Amniotic epithelial cell (primary cell): ENCODE measurements around the gene LRR1.
"Not testable (repeated sequence)": the region's sequence is repeated elsewhere in the genome, so short reads cannot be mapped to it uniquely, and the experiment has no call there.

ENCODE experiments used
- DNase-seq: peaks from one replicate; pipeline ENCODE4 v3.0.0-alpha.2; 2010; ENCODE audit warnings: low read depth

LRR1 gene

DNA sequence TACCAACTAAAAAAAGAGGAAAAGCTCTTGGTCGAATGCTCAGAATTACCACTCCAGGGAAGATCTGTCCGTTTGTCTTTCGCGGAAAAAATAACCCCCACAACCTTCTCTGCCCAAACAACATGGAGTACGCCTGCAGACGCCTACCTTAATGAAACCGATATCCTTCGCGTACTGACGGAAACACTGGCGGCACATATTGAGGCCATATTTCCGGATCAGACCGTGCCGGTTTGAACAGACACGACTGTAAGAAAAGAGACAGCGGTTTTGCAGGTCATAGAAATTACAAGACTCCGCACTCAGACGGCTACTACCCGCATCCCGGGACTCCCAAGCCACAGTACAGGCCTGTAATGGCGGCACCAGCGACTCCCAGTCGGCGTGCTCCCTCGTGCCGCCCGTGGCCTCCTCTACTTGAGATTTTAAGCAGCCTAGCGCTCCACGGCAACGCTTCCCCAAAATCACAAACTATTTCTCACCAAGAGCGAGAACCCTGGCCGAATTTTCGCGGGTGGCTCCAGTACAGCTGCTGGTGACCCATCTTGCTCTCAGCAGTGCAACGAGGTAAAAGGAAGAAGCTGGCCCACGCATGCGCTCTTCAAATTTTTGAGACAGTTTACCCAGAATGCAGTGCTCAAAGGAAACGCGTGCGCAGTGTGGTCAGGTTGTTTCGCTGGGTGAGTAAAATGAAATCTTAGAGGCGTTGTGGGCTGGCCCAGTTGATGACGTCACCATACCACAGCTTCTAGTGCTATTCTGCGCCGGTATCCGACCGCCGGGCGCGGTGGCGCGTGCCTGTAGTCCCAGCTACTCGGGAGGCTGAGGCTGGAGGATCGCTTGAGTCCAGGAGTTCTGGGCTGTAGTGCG is 12.7 kb upstream of the LRR1 start, which contains the start of gene RPS29:
Gene RPS29 (minus strand): TSS at position 578 of the 870 bp plus-strand sequence. CDS start 34 bp downstream, at position 544.
- DNase-seq = peak; percentile 99

DNA sequence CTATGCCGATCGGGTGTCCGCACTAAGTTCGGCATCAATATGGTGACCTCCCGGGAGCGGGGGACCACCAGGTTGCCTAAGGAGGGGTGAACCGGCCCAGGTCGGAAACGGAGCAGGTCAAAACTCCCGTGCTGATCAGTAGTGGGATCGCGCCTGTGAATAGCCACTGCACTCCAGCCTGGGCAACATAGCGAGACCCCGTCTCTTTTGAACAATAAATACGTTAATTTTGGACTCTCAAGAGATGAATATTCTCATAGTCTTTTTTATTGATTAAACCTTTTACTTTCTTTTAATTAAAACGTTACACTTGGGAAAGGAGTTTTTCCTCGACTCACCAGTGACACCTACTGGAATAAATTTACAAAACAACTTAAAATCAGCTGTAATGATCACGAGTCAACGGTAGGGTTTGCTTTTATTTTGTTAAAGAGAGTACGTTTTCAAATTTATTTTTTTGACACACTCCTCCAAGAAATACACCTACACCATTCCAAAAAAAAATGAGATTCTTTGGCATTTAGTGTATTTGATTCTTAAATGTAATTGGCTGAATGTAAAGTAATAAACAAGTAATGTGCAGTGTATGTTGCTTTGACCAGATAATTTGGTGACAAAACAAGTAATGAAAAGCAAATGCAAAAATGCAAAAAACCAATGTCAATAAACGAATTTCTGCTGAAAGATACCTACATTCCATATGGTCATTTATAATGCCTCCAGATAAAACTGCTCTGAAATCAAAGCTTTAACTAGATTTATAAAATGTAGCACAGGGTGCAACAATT is 11.9 kb upstream of the LRR1 start:
- peak; percentile 71 for DNase-seq

DNA sequence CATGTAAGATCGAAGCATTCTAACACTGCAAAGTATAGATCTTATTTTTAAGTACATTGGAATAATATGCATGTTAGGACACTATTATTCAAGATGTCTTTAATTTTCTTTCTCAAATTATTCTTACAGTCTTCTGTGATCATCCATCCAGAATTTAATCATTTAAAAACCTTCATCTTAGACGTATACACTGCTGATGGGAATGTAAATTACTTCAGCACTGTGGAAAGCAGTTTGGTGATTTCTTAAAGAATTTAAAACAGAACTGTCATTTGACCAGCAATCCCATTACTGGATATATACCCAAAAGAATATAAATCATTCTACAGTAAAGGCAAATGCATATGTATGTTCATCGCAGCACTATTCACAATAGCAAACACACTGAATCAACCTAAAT is 9.4 kb upstream of the LRR1 start:
- DNase-seq = no peak

DNA sequence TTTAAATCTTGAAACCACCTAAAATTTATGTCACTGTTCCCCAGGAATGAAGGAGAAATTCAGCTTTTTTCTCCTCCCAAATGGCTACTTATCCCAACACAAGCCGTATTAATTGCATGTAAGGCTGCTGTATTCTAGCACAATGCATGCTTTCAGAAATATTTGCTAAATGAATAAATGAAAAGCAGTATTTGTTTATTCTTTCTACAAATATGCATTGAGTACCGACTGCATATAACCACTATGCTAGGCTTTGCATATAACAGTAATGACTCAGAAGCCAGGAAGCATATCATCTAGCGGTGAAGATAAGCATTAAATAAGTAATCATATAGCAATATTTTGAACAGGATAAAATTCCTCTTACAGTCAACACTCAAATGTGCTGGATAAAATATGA is 5.7 kb upstream of the LRR1 start:
- peak; percentile 77 for DNase-seq

DNA sequence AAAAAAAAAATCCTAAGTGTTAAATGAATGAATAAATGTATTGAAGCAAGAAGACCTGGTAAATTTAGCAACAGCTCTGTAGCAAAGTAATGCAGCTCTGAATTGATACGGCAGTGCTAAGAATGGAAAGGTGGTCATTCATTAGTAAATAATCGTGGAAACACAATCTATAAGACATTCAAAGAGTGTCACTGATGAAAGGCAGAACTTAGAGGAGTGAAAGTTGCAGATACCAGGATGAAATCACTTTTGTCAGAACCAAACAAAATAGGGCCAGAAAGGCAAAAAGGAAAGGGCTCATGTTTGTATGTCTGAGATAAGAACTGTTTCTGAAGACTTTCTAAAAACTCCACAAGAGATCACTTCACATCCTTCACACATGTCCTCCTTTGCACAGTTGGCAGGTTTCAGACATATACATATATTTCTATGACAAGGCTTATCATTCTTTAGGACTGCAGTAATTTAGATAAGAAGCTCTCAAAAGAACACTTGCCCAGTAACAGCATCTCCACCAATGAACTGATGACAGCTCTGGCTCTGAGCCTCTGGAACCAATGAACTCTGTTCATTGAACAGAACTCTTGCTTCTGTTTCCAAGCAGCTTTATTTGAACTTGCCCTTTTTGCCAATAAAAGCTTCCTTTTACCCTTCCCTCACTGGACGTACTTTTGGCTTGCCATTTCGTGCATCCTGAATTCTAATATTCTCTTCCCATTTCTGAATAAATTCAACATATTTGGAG is 4.2 kb upstream of the LRR1 start:
- DNase-seq = peak; percentile 93

DNA sequence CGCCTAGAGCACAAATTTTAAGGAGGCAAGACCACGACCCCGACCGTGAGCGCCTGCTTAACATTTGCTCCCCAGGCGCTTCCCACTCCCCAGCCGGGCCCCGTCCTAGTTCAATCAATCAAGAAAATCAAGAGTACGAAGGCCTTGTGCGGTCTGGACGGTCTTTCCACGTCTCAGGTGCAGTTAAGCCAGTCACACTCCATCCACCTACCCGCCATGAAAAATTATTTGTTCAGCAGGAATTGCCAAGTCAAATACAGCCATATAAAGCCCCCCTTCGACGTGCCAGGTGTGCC is 603 bp upstream of the LRR1 start:
- DNase-seq = no peak

DNA sequence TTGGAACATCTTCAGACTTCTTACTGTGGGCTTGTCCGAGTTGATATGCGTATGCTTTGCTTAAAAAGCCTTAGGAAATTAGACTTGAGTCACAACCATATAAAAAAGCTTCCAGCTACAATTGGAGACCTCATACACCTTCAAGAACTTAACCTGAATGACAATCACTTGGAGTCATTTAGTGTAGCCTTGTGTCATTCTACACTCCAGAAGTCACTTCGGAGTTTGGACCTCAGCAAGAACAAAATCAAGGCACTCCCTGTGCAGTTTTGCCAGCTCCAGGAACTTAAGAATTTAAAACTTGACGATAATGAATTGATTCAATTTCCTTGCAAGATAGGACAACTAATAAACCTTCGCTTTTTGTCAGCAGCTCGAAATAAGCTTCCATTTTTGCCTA is 8.8 kb downstream of the LRR1 start:
- DNase-seq = no peak

DNA sequence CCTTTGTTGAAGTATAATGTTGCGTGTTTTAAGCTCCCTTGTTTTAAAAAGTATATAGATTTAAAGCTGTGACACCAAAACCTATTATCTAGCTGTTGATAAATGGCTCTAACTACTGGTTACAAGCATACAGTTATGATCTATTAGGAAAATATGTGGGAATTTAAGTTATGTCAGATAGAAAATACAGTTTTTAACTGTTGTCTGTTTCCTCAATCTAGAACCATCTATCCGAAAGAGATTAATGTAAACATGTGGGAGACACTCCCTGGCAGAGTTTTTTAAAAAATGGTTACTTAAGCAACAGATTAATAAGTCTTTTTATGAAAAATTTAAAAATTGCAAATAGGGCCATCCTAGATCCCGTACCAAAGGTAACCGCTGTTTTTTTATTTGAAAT is 13.5 kb downstream of the LRR1 start:
- DNase-seq = peak; percentile 59

DNA sequence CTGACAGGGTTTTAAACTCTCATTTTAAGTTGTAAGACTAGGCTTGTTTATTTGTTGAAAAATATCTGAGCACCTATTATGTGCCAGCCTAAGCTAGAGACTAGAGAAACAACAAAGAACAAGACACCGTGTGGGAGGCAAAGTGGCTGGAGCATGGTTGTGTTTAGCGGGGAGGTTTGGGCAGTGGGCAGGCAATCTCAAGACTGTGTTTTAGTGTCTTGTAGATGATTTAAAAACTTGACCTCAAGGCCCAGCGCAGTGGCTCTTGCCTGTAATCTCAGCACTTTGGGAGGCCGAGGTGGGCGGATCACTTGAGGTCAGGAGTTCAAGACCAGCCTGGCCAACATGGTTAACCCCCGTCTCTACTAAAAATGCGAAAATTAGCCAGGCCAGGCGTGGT is 13.9 kb downstream of the LRR1 start:
- peak; percentile 54 for DNase-seq

DNA sequence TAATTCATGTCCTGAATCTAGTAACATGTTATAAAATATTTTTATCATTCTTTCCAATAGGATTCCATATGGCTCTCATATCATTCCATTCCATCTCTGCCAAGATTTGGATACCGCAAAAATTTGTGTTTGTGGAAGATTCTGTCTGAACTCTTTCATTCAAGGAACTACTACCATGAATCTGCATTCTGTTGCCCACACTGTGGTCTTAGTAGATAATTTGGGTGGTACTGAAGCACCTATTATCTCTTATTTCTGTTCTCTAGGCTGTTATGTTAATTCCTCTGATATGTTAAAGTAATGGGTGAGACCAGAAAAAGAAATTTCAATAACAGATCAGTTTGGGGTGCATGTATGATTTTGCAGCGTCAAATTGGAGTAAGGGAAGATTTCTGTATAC is 15.5 kb downstream of the LRR1 start:
- DNase-seq = no peak

DNA sequence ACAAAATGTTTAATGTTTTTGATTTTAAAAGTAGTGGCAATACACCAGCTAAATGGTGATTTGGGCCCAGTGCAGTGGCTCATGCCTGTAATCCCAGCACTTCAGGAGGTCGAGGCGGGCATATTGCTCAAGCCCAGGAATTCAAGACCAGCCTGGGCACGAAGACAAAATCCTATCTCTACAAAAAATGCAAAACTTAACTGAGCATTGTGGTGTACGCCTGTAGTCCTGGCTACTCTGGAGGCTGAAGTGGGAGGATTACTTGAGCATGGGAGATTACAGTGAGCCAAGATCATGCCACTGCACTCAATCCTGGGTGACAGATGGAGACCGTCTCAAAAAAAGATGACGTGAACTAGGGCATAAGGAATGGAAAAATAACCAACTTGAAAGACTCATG is 17.0 kb downstream of the LRR1 start:
- peak; percentile 66 for DNase-seq

DNA sequence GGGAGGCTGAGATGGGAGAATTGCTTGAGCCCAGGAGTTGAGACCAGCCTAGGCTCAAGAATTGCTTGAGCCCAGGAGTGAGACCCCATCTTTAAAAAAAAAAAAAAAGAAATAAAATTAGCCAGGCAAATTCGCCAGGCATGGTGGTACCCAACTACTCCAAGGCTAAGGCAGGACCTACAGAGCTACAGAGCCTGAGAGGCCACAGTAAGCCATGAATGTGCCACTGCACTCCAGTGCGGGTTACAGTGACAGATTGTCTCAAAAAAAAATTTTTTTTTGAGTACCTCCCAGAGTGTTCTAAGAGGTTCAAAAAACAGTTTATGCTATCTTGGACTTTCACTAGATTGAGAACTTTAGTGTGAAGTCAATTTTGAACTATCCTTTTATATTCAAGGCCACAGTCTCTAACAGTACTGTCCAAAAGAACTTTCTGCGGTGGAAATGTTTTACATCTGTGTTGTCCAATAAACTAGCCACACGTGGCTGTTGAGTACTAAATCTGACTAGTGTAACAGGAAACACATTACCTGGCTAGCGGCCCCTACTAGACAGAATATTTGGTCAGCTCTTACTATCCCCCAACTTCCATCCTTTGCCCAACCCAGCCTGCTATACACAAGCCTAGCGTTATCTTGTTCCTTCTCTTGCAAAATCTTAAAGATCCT is 19.2 kb downstream of the LRR1 start:
- DNase-seq = no peak

DNA sequence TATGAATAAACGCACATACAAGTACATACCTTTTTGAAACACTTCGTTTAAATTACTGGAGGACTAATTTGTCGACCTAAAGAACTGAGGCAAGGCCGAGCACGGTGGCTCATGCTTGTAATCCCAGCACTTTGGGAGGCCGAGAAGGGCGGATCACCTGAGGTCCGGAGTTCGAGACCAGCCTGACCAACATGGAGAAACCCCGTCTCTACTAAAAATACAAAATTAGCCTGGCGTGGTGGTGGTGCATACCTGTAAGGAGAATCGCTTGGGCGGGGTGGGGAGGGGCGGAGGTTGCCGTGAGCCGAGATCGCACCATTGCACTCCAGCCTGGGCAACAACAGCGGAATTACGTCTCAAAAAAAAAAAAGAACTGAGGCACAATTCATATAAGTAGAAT is 20.5 kb downstream of the LRR1 start:
- DNase-seq = not testable (repeated sequence)

DNA sequence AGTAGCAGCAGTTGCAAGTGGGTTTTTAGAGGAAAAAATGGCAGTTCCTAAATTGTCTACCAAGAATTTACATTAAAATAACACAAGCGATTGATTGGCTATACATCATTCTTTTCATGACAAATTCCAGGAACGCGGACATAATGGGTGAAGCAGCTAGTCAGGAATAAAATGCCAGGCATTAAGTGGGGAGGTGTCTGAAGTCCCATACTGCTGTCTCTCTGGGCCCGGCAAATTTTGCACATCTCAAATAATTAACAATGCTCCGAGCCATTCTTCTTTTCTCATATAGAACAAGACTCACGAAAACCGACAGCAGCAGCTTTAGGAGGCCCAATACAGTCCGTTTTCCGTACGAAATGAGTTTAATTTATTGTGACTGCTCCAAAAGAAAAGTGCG is 21.0 kb downstream of the LRR1 start:
- no peak for DNase-seq

DNA sequence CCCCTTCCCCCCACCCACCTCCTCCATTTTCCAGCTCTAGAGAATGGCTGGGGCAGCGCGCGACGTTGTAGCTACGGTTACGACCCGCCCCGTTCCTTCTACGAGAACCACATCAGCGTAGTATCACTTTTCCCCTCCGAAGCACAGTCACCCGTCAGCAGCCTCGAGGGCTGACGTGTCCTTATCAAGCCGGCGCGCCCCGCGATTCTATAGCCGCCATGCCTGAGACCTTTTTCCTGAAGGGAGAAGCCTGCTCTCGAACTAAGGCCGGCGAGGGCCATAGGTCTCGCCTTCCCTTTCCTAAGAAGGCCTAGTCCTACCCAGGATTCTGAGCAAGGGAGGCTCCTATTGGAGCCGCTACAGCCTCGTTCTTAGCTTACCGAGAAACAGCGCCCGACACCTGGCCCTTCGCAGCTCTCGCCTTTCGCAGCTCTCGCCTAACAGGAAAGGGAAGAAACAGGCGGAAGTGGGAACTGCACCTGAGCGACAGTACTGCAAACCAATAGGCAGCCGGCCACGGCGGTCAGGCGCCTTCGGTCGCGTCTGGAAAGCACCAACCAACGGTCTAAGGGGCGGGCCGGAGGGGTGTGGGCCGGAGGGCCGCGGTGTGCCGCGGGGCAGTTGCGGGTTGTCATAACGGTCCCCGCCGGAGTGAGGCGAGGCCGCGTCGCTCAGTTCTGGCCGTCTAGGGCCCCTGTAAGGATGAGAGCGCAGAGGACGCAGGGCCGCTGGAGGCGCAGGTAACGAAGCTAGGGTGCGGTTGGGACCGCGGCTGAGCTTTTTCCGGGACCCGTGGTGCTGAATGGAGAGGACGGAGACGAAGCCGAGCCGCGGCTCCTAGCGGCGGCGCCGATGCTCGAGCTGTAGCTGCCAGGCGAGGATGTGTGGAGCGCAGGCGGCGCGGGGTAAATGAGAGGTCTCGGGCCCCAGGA is 21.7 kb downstream of the LRR1 start, which contains the start of the genes MGAT2 and RPL36AL:
Gene MGAT2 (plus strand): TSS at position 618 of the 932 bp plus-strand sequence. CDS start 470 bp downstream, outside the sequence.
Gene RPL36AL (minus strand): TSS at position 445 of the 932 bp plus-strand sequence. CDS start 1,522 bp downstream, outside the sequence.
- DNase-seq = peak; percentile 98

DNA sequence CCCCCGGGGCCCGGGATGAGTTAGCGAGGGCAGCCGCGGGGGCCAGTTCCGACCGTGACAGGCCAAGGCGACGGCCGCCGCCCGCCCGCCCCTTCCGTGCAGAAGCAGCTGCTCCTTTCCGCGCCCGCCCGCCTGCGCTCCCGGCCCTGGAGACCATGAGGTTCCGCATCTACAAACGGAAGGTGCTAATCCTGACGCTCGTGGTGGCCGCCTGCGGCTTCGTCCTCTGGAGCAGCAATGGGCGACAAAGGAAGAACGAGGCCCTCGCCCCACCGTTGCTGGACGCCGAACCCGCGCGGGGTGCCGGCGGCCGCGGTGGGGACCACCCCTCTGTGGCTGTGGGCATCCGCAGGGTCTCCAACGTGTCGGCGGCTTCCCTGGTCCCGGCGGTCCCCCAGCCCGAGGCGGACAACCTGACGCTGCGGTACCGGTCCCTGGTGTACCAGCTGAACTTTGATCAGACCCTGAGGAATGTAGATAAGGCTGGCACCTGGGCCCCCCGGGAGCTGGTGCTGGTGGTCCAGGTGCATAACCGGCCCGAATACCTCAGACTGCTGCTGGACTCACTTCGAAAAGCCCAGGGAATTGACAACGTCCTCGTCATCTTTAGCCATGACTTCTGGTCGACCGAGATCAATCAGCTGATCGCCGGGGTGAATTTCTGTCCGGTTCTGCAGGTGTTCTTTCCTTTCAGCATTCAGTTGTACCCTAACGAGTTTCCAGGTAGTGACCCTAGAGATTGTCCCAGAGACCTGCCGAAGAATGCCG is 22.6 kb downstream of the LRR1 start:
- no peak for DNase-seq

DNA sequence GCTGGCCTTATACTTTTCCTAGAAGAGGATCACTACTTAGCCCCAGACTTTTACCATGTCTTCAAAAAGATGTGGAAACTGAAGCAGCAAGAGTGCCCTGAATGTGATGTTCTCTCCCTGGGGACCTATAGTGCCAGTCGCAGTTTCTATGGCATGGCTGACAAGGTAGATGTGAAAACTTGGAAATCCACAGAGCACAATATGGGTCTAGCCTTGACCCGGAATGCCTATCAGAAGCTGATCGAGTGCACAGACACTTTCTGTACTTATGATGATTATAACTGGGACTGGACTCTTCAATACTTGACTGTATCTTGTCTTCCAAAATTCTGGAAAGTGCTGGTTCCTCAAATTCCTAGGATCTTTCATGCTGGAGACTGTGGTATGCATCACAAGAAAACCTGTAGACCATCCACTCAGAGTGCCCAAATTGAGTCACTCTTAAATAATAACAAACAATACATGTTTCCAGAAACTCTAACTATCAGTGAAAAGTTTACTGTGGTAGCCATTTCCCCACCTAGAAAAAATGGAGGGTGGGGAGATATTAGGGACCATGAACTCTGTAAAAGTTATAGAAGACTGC is 23.4 kb downstream of the LRR1 start:
- DNase-seq = no peak

DNA sequence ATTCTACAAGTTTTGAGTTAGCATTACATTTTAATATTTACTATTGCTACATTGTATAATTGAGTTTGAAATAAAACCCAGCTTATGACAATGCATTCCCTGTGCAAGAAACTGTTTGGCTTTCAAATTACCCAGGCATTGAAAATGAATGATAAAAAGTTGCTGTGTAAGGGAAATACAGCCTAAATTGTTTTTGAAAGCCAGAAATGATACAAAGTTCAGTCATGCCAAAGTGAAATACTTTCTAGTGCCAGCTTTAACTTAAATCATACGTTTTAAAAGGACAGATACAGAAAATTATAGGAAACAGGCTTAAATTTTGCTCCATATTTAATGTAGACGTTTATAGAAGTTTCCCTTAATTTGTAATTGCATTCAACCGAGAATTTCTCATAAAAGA is 24.6 kb downstream of the LRR1 start:
- DNase-seq = no peak
